Cardiac fibroblast (primary cell): Measurements from ENCODE around the gene TPTE2.

ENCODE experiments used
- DNase-seq, 2 donors: peaks; one replicate each; pipeline versions ENCODE4 v3.0.0 to v3.0.0-alpha.2; 2010; ENCODE audit warnings: low read depth in 2 of 2
- H3K4me3 ChIP-seq, 2 donors: replicated peaks in 1 of 2; 1 replicate in 1 of 2; 2 replicates in 1 of 2; pipeline ENCODE4 v1.5.1; 2011; ENCODE audit warnings: low read depth in 2 of 2, low read length in 2 of 2, mild to moderate bottlenecking in 2 of 2, moderate library complexity in 1 of 2
- CTCF ChIP-seq: IDR thresholded peaks from one replicate; pipeline ENCODE4 v1.5.1; 2011; ENCODE audit warnings: low read depth, mild to moderate bottlenecking, low read length, inconsistent platforms

TPTE2 gene

DNA sequence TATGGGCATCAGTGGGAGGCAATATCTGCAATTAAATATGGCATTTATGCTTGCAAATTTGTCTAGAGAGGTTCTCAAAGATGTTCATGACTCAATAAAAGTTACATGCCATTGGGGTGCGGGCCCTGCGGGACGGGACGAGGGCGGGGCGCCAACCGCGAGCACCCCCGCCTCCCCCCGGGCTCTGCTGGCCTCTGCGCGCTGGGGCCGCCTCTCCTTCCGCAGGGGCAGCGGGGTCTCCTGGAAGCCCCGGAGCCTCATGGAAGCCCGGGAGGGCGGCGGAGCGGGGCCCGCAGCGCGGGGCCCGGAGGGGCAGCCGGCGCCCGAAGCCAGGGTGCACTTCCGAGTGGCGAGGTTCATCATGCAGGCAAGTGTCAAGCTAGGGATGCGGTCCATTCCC, 179.2 kb downstream of the TPTE2 start:
- DNase-seq, result no peak
- TF ChIP-seq CTCF, result no peak

More for the DNA sequence above, 179.2 kb downstream of the TPTE2 start:
- no peak overlapping the region for H3K4me3 ChIP-seq
